Mesendoderm (in vitro differentiated cells): Measurements from ENCODE around the gene TM7SF3.

Experiments
- DNase-seq: peaks from one replicate; pipeline ENCODE4 v3.0.0; 2013
- H2AK5ac ChIP-seq: 2 replicates; pipeline ENCODE4 v1.6.1; 2013; ENCODE audit warnings: low read length, inconsistent platforms
- H2BK120ac ChIP-seq: 2 replicates; pipeline ENCODE4 v1.6.1; 2013; ENCODE audit warnings: low read depth, mild to moderate bottlenecking, low read length, moderate library complexity, mixed read lengths
- H2BK15ac ChIP-seq: replicated peaks from 2 replicates; pipeline ENCODE4 v1.6.1; 2013; ENCODE audit warnings: low read depth, mild to moderate bottlenecking, moderate library complexity
- H2BK5ac ChIP-seq: 2 replicates; pipeline ENCODE4 v1.6.1; 2013; ENCODE audit warnings: low read length, inconsistent platforms
- H3K18ac ChIP-seq: 2 replicates; pipeline ENCODE4 v1.6.1; 2013; ENCODE audit warnings: mild to moderate bottlenecking, low read length, mixed read lengths
- H3K23ac ChIP-seq: one replicate; pipeline ENCODE4 v1.6.1; 2013; ENCODE audit warnings: low read length
- H3K27ac ChIP-seq: 2 replicates; pipeline ENCODE4 v1.5.1; 2013; ENCODE audit warnings: low read depth, mild to moderate bottlenecking, inconsistent platforms, low read length, moderate library complexity
- H3K27me3 ChIP-seq: 2 replicates; pipeline ENCODE4 v1.6.1; 2013; ENCODE audit warnings: low read length, control low read depth, mild to moderate bottlenecking, inconsistent platforms; ENCODE audit not compliant: insufficient read depth, poor library complexity
- H3K36me3 ChIP-seq: 2 replicates; pipeline ENCODE4 v1.6.1; 2013; ENCODE audit warnings: low read length, inconsistent platforms; ENCODE audit not compliant: control insufficient read depth, insufficient read depth
- H3K4ac ChIP-seq: one replicate; pipeline ENCODE4 v1.6.1; 2013; ENCODE audit warnings: low read depth, mild to moderate bottlenecking, low read length, moderate library complexity
- H3K4me1 ChIP-seq: 2 replicates; pipeline ENCODE4 v1.6.1; 2013; ENCODE audit warnings: low read depth, low read length, inconsistent platforms; ENCODE audit not compliant: control insufficient read depth
- H3K4me2 ChIP-seq: 2 replicates; pipeline ENCODE4 v1.6.1; 2013; ENCODE audit warnings: low read length
- H3K4me3 ChIP-seq: 2 replicates; pipeline ENCODE4 v1.5.1; 2013; ENCODE audit warnings: mild to moderate bottlenecking, low read length
- H3K56ac ChIP-seq: one replicate; pipeline ENCODE4 v1.6.1; 2013; ENCODE audit warnings: low read length
- H3K79me1 ChIP-seq: 2 replicates; pipeline ENCODE4 v1.6.1; 2013; ENCODE audit warnings: low read length, inconsistent platforms
- H3K79me2 ChIP-seq: 2 replicates; pipeline ENCODE4 v1.6.1; 2013; ENCODE audit warnings: mild to moderate bottlenecking, low read length; ENCODE audit not compliant: control insufficient read depth, insufficient read depth
- H3K9ac ChIP-seq: 2 replicates; pipeline ENCODE4 v1.6.1; 2013; ENCODE audit warnings: low read length, inconsistent platforms
- H4K5ac ChIP-seq: one replicate; pipeline ENCODE4 v1.6.1; 2013; ENCODE audit warnings: low read length
- H4K8ac ChIP-seq: one replicate; pipeline ENCODE4 v1.6.1; 2013; ENCODE audit warnings: low read depth, mild to moderate bottlenecking, control low read depth, low read length, moderate library complexity
- WGBS: extraction: QIAGEN DNeasy Blood & Tissue Kit; methylation state at CpG from one replicate; pipeline ENCODE4 v1.1.7; 2013; ENCODE audit warnings: low lambda C conversion rate, missing lambda C conversion rate; ENCODE audit not compliant: insufficient coverage; ENCODE audit errors: extremely low coverage; 5-methylcytosine and 5-hydroxymethylcytosine counted together

Gene TM7SF3

GRCh38 chr12:27034607-27035293 lies 20.6 kb upstream of the TM7SF3 start:
- no peak overlapping the region for H3K4ac ChIP-seq
- peaks cover 3% of the 10 kb centered on the region for H3K36me3 ChIP-seq
- H2BK5ac ChIP-seq, result no peak overlapping the region
- no peak overlapping the region for H3K4me2 ChIP-seq
- WGBS, result no CpG with 5 or more reads among the region's 21 CpGs
- H3K56ac ChIP-seq, result no peak overlapping the region
- no peak overlapping the region for H3K9ac ChIP-seq
- H3K27ac ChIP-seq, result no peak overlapping the region
- no peak overlapping the region for H3K4me3 ChIP-seq
- no peak overlapping the region for H4K8ac ChIP-seq
- no peaks in the 10 kb centered on the region for H3K79me1 ChIP-seq
- no peak overlapping the region for H4K5ac ChIP-seq
- H2BK15ac ChIP-seq, result no peak overlapping the region
- no peak overlapping the region for H2AK5ac ChIP-seq
- DNase-seq, result no peak
- H2BK120ac ChIP-seq, result no peak overlapping the region
- no peaks in the 10 kb centered on the region for H3K27me3 ChIP-seq
- H3K18ac ChIP-seq, result no peak overlapping the region
- H3K4me1 ChIP-seq, result no peaks in the 10 kb centered on the region
- H3K23ac ChIP-seq, result no peak overlapping the region
- no peaks in the 10 kb centered on the region for H3K79me2 ChIP-seq

DNA sequence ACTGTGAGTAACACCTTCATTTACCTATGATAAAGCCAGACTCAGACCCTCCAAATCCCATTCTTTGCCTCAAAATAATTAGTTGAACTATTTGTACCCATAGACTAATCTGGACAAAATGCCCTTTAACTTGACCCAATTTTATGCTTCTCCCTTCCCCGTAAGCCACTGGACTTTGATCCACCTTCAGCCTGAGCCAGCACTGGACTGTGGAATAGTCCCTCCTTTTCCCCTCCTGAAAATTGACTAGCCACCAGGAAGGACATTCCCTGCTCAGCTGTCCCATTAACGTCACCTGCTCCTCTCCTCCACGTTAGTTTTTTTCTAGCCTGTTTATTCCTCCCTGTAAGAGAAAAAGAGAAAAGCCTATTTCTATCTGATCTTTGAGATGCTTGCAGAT lies 18.5 kb upstream of the TM7SF3 start:
- no peaks in the 10 kb centered on the region for H3K27me3 ChIP-seq
- no CpG with 5 or more reads among the region's 3 CpGs for WGBS
- no peak overlapping the region for H3K56ac ChIP-seq
- H2BK120ac ChIP-seq, result no peak overlapping the region
- H2AK5ac ChIP-seq, result no peak overlapping the region
- H3K79me2 ChIP-seq, result no peaks in the 10 kb centered on the region
- no peak overlapping the region for H3K18ac ChIP-seq
- H3K27ac ChIP-seq, result no peak overlapping the region
- no peak overlapping the region for H3K4me3 ChIP-seq
- no peak overlapping the region for H2BK5ac ChIP-seq
- H3K4ac ChIP-seq, result no peak overlapping the region
- H3K36me3 ChIP-seq, result peaks cover 4% of the 10 kb centered on the region
- DNase-seq, result no peak
- H2BK15ac ChIP-seq, result no peak overlapping the region
- H3K9ac ChIP-seq, result no peak overlapping the region
- no peak overlapping the region for H4K5ac ChIP-seq
- no peaks in the 10 kb centered on the region for H3K79me1 ChIP-seq
- no peaks in the 10 kb centered on the region for H3K4me1 ChIP-seq
- H3K4me2 ChIP-seq, result no peak overlapping the region
- no peak overlapping the region for H3K23ac ChIP-seq
- H4K8ac ChIP-seq, result no peak overlapping the region

DNA sequence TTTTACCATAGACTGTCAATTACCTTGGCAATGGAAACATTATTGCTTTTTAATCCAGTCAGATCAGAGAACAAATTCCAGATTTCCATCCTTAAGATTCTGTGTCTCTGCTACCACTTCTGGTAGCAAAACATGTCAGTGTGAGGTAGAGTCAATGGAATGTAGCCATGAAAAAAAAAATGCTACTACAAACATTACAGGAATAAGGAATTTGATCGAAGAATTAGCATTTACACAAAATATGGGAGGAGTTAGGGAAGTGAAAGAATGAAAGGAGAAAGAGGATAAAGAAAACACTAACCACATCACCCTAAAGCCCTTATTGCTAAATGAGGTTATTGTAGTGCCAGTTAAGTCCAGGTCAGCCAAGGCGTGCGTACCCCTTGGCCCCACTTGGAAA lies 17.3 kb upstream of the TM7SF3 start:
- Histone ChIP-seq H4K8ac (no peak overlapping the region), H2BK120ac (no peak overlapping the region), H2AK5ac (no peak overlapping the region), H3K23ac (no peak overlapping the region), H3K4me1 (no peaks in the 10 kb centered on the region), H3K56ac (no peak overlapping the region), H3K27me3 (no peaks in the 10 kb centered on the region), H3K36me3 (peaks cover 4% of the 10 kb centered on the region), H3K4me3 (no peak overlapping the region), H3K79me2 (no peaks in the 10 kb centered on the region), H3K4ac (no peak overlapping the region), H2BK5ac (no peak overlapping the region), H3K79me1 (no peaks in the 10 kb centered on the region), H4K5ac (no peak overlapping the region), H3K9ac (no peak overlapping the region), H2BK15ac (no peak overlapping the region), H3K4me2 (no peak overlapping the region), H3K27ac (no peak overlapping the region), H3K18ac (no peak overlapping the region)
- WGBS, result no CpG with 5 or more reads among the region's 3 CpGs
- DNase-seq, result no peak

GRCh38 chr12:27026257-27026656 lies 12.1 kb upstream of the TM7SF3 start:
- Histone ChIP-seq H3K4ac (no peak overlapping the region), H3K27me3 (no peaks in the 10 kb centered on the region), H3K27ac (no peak overlapping the region), H2BK5ac (no peak overlapping the region), H3K18ac (no peak overlapping the region), H3K4me3 (no peak overlapping the region), H3K79me1 (peaks cover 3% of the 10 kb centered on the region), H3K4me2 (no peak overlapping the region), H2AK5ac (no peak overlapping the region), H2BK120ac (no peak overlapping the region), H4K8ac (no peak overlapping the region), H3K56ac (no peak overlapping the region), H3K23ac (no peak overlapping the region), H4K5ac (no peak overlapping the region), H2BK15ac (no peak overlapping the region), H3K4me1 (peaks cover 5% of the 10 kb centered on the region), H3K79me2 (peaks cover 17% of the 10 kb centered on the region), H3K9ac (no peak overlapping the region), H3K36me3 (peaks cover 1% of the 10 kb centered on the region)
- DNase-seq, result no peak

DNA sequence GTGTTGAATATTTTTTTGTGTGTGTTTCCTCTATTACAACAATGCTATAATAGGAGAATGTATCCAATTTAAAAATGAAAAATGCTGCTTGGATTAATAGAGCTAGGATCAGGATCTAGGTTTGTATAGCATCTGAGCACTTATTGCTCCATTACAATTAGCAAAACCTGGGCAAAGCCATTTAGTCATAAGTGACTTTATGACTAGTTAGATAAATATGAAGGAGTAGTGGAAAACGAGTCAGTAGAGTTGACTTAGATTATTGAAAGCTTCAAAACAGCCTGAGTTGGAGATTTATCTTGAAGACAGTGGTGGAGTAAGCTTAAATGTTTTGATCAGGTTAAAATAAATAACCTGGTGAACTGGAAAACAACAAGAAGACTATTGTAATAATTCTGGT lies 10.9 kb upstream of the TM7SF3 start:
- Histone ChIP-seq H3K4ac (no peak overlapping the region), H3K27ac (no peak overlapping the region), H2BK15ac (no peak overlapping the region), H3K4me3 (no peak overlapping the region), H2BK5ac (no peak overlapping the region), H3K79me1 (peaks cover 3% of the 10 kb centered on the region), H3K4me2 (no peak overlapping the region), H3K23ac (no peak overlapping the region), H3K18ac (no peak overlapping the region), H3K56ac (no peak overlapping the region), H3K9ac (no peak overlapping the region), H3K79me2 (peaks cover 17% of the 10 kb centered on the region), H3K36me3 (peaks cover 1% of the 10 kb centered on the region), H4K8ac (no peak overlapping the region), H4K5ac (no peak overlapping the region), H2AK5ac (no peak overlapping the region), H2BK120ac (no peak overlapping the region), H3K4me1 (peaks cover 6% of the 10 kb centered on the region), H3K27me3 (no peaks in the 10 kb centered on the region)
- no CpG with 5 or more reads among the region's 1 CpG for WGBS
- no peak for DNase-seq

GRCh38 chr12:27024291-27024690 lies 10.1 kb upstream of the TM7SF3 start:
- Histone ChIP-seq H3K79me1 (peaks cover 3% of the 10 kb centered on the region), H3K9ac (no peak overlapping the region), H3K4me1 (peaks cover 6% of the 10 kb centered on the region), H2BK5ac (no peak overlapping the region), H3K4me2 (no peak overlapping the region), H2BK120ac (no peak overlapping the region), H3K27ac (no peak overlapping the region), H3K23ac (no peak overlapping the region), H3K36me3 (peaks cover 1% of the 10 kb centered on the region), H3K79me2 (peaks cover 17% of the 10 kb centered on the region), H2BK15ac (no peak overlapping the region), H3K27me3 (no peaks in the 10 kb centered on the region), H3K4me3 (no peak overlapping the region), H2AK5ac (no peak overlapping the region), H4K5ac (no peak overlapping the region), H3K4ac (no peak overlapping the region), H3K56ac (no peak overlapping the region), H3K18ac (no peak overlapping the region), H4K8ac (no peak overlapping the region)
- DNase-seq, result no peak
- WGBS, result no CpG with 5 or more reads among the region's 1 CpG
